T-cell (primary cell): ENCODE measurements around the gene NEURL4. TPM values are rescaled to one million over a fixed set of nuclear protein-coding genes. Genes with fewer than 3 reads are reported as not detected.

Experiments
- ATAC-seq, 4 experiments: fragments of 200-7000 bp in 3 of 4; fragments of 150-1000 bp in 1 of 4; cut with Tn5 transposase; replicated peaks in 1 of 4; 1 replicate in 3 of 4; 2 replicates in 1 of 4; pipeline ENCODE4 v1.10.0; 2021; ENCODE audit warnings: moderate library complexity in 3 of 4, mild to moderate bottlenecking in 2 of 4, moderate number of reproducible peaks in 1 of 4
- CTCF ChIA-PET, 2 donors: fragments of 300-600 bp; sonication (Branson Sonifier 250); formaldehyde crosslinking; loops; one replicate each; lab custom pipeline; 2022; ENCODE audit warnings: antibody characterized with exemption in 2 of 2; lab: Charles Lee
- POLR2A ChIA-PET, 2 donors: fragments of 300-600 bp; sonication (Branson Sonifier 250); formaldehyde crosslinking; loops; one replicate each; lab custom pipeline; 2022; ENCODE audit warnings: antibody characterized with exemption in 2 of 2; lab: Charles Lee
- DNase-seq, 35 experiments: peaks; one replicate each; pipeline versions ENCODE4 v3.0.0 to v3.0.0-alpha.2; 2013 to 2023
- H3K27ac ChIP-seq: one replicate; pipeline ENCODE4 v1.5.1; 2013; ENCODE audit warnings: low read length
- H3K27me3 ChIP-seq, 2 experiments: replicated peaks in 1 of 2; 1 replicate in 1 of 2; 2 replicates in 1 of 2; pipeline versions ENCODE4 v1.6.1 to v1.7.0; 2013; ENCODE audit warnings: low read length in 1 of 2, mixed read lengths in 1 of 2; ENCODE audit not compliant: control insufficient read depth in 2 of 2, insufficient read depth in 2 of 2; ENCODE audit errors: extremely low read depth in 1 of 2
- H3K36me3 ChIP-seq, 2 donors: 1 replicate in 1 of 2; 2 replicates in 1 of 2; pipeline versions ENCODE4 v1.6.1 to v1.7.0; 2013; ENCODE audit warnings: low read length in 1 of 2; ENCODE audit not compliant: control insufficient read depth in 2 of 2, insufficient read depth in 1 of 2; ENCODE audit errors: extremely low read depth in 1 of 2
- H3K4me1 ChIP-seq, 2 experiments: 1 replicate in 1 of 2; 2 replicates in 1 of 2; pipeline versions ENCODE4 v1.6.1 to v1.7.0; 2013; ENCODE audit warnings: low read length in 2 of 2, mixed read lengths in 1 of 2; ENCODE audit not compliant: insufficient read depth in 2 of 2, control insufficient read depth in 1 of 2; ENCODE audit errors: extremely low read depth in 1 of 2
- H3K4me3 ChIP-seq, 2 donors: 1 replicate in 1 of 2; 2 replicates in 1 of 2; pipeline versions ENCODE4 v1.5.1 to v1.7.0; 2013; ENCODE audit warnings: mild to moderate bottlenecking in 2 of 2, low read length in 1 of 2, moderate library complexity in 1 of 2; ENCODE audit not compliant: control insufficient read depth in 1 of 2; ENCODE audit errors: extremely low read depth in 1 of 2
- H3K9me3 ChIP-seq: 2 replicates; pipeline ENCODE4 v1.7.0; 2013
- H3K27ac Mint-ChIP-seq, 2 donors: one replicate each; pipeline ENCODE4 v1.8.0; 2020 to 2021; ENCODE audit warnings: mild to moderate bottlenecking in 2 of 2, mixed read lengths in 2 of 2
- H3K27me3 Mint-ChIP-seq, 2 donors: one replicate each; pipeline ENCODE4 v1.8.0; 2021 to 2022; ENCODE audit warnings: mixed read lengths in 2 of 2
- H3K36me3 Mint-ChIP-seq: one replicate; pipeline ENCODE4 v1.8.0; 2021; ENCODE audit warnings: mixed read lengths
- H3K4me1 Mint-ChIP-seq, 3 donors: one replicate each; pipeline ENCODE4 v1.8.0; 2020 to 2022; ENCODE audit warnings: mixed read lengths in 3 of 3, mild to moderate bottlenecking in 1 of 3
- H3K4me3 Mint-ChIP-seq, 3 donors: one replicate each; pipeline ENCODE4 v1.8.0; 2020 to 2022; ENCODE audit warnings: mild to moderate bottlenecking in 3 of 3, mixed read lengths in 3 of 3, moderate library complexity in 3 of 3
- H3K9me3 Mint-ChIP-seq, 3 donors: one replicate each; pipeline ENCODE4 v1.8.0; 2020 to 2022; ENCODE audit warnings: mixed read lengths in 3 of 3
- WGBS: methylation state at CpG from one replicate; pipeline ENCODE4 v1.1.5; 2013; ENCODE audit warnings: missing lambda C conversion rate; ENCODE audit not compliant: insufficient coverage; 5-methylcytosine and 5-hydroxymethylcytosine counted together
- total RNA-seq, 35 experiments: library from RNA in 6 of 35; stranded (reverse) in 6 of 35; fragments of 120-200 nt in 1 of 35; gene quantifications; one replicate each; pipeline versions ENCODE4 v1.2.1 to v1.2.4 and lab custom pipeline; 2013 to 2026

NEURL4 gene
- total RNA-seq, 5 donors from 2014 or later (not counting 1 experiment from before 2014, with no cell fraction given), result 49.5 to 90.2 (median 80.0) TPM

- ChIA-PET CTCF (interaction anchor here in 1 of 2 donors (1.5 kb wide), 1 partner anchor 16 kb away, joined by 5 read pairs; the partner anchor contains the start of gene ACAP1), POLR2A (interaction anchor here in 1 of 2 donors (0.6 kb wide), 1 partner anchor 143 kb away, joined by 4 read pairs; no protein-coding TSS in a partner anchor)
- 11% methylated on average over 89 of the region's 91 CpGs for WGBS
- H3K36me3 Mint-ChIP-seq, result peaks cover 11% of the 10 kb centered on the region
- peak within 1 kb of the TSS; percentile 65 for H3K27ac ChIP-seq
- peaks cover 32 to 53% (median 39%) of the 10 kb centered on the region in 3 donors for H3K4me1 Mint-ChIP-seq
- H3K36me3 ChIP-seq, result peaks cover 18 to 27% of the 10 kb centered on the region in 2 donors
- peaks cover 0 to 1% of the 10 kb centered on the region in 2 experiments for H3K27me3 ChIP-seq
- peak within 1 kb of the TSS; percentile 49 to 58 for H3K4me3 ChIP-seq
- peak within 1 kb of the TSS; percentile 79 to 86 (median 85) for H3K4me3 Mint-ChIP-seq
- DNase-seq (peak in 34 of 35 experiments; percentile 33 to 82 (median 53)), ATAC-seq (peak; percentile 58 to 63 (median 59))
- no peaks in the 10 kb centered on the region for H3K9me3 Mint-ChIP-seq
- H3K9me3 ChIP-seq, result no peaks in the 10 kb centered on the region
- no peaks in the 10 kb centered on the region for H3K27me3 Mint-ChIP-seq
- peaks cover 7 to 71% of the 10 kb centered on the region in 2 experiments for H3K4me1 ChIP-seq
- peak within 1 kb of the TSS; percentile 74 to 90 for H3K27ac Mint-ChIP-seq
Measured at GRCh38 chr17:7351665-7352502, 22.7 kb upstream of the NEURL4 start, which contains the start of gene KCTD11. KCTD11 (plus strand) TSS chr17:7352162.

- no peaks in the 10 kb centered on the region for H3K9me3 Mint-ChIP-seq
- CTCF ChIA-PET, result interaction anchor here (0.6 to 1.7 kb wide), 3 partner anchors 13 to 43 kb away, joined by 3 to 5 read pairs (median 3); partner anchors contain the start of gene ACAP1 (in 1 of the 2)
- WGBS, result 91% methylated on average over 16 of the region's 19 CpGs
Measured at GRCh38 chr17:7348478-7349242, 19.5 kb upstream of the NEURL4 start.

GRCh38 chr17:7347630-7348477, 18.7 kb upstream of the NEURL4 start:
- 93% methylated on average over 12 of the region's 19 CpGs for WGBS
- CTCF ChIA-PET, result interaction anchor here in 1 of 2 donors (0.6 to 1.7 kb wide), 3 partner anchors 12 to 43 kb away, joined by 3 to 5 read pairs (median 3); partner anchors contain the start of gene ACAP1
- Histone ChIP-seq H3K9me3 (no peaks in the 10 kb centered on the region), H3K27ac (no peak overlapping the region), H3K4me1 (peaks cover 7 to 49% of the 10 kb centered on the region in 2 experiments), H3K27me3 (no peaks in the 10 kb centered on the region), H3K36me3 (peaks cover 37 to 64% of the 10 kb centered on the region in 2 donors), H3K4me3 (no peak overlapping the region)
- Mint-ChIP-seq H3K4me1 (peaks cover 25 to 45% (median 39%) of the 10 kb centered on the region in 3 donors), H3K27ac (peak overlapping the region in 1 of 2 donors; percentile 13), H3K9me3 (no peaks in the 10 kb centered on the region), H3K27me3 (no peaks in the 10 kb centered on the region), H3K36me3 (peaks cover 22% of the 10 kb centered on the region), H3K4me3 (no peak overlapping the region)
- DNase-seq (no peak), ATAC-seq (no peak)
- POLR2A ChIA-PET, result no interaction called here

More at GRCh38 chr17:7348478-7349242, 19.5 kb upstream of the NEURL4 start:
- POLR2A ChIA-PET, result no interaction called here
- Mint-ChIP-seq H3K27ac (peak overlapping the region; percentile 34 to 79), H3K4me1 (peaks cover 28 to 47% (median 42%) of the 10 kb centered on the region in 3 donors), H3K4me3 (no peak overlapping the region), H3K27me3 (no peaks in the 10 kb centered on the region), H3K36me3 (peaks cover 22% of the 10 kb centered on the region)
- H3K27ac ChIP-seq, result no peak overlapping the region
- peaks cover 33 to 56% of the 10 kb centered on the region in 2 donors for H3K36me3 ChIP-seq
- H3K4me1 ChIP-seq, result peaks cover 7 to 54% of the 10 kb centered on the region in 2 experiments
- no peaks in the 10 kb centered on the region for H3K9me3 ChIP-seq
- H3K27me3 ChIP-seq, result no peaks in the 10 kb centered on the region
- ATAC-seq (no peak), DNase-seq (no peak)
- H3K4me3 ChIP-seq, result no peak overlapping the region

GRCh38 chr17:7346761-7347614, 17.9 kb upstream of the NEURL4 start:
- ChIA-PET POLR2A (no interaction called here), CTCF (no interaction called here)
- Mint-ChIP-seq H3K4me1 (peaks cover 18 to 38% (median 35%) of the 10 kb centered on the region in 3 donors), H3K27ac (peak overlapping the region in 1 of 2 donors; percentile 13), H3K36me3 (peaks cover 22% of the 10 kb centered on the region), H3K4me3 (no peak overlapping the region), H3K9me3 (no peaks in the 10 kb centered on the region), H3K27me3 (no peaks in the 10 kb centered on the region)
- Histone ChIP-seq H3K27ac (no peak overlapping the region), H3K4me1 (peaks cover 5 to 44% of the 10 kb centered on the region in 2 experiments), H3K36me3 (peaks cover 37 to 72% of the 10 kb centered on the region in 2 donors), H3K27me3 (no peaks in the 10 kb centered on the region), H3K9me3 (no peaks in the 10 kb centered on the region), H3K4me3 (no peak overlapping the region)
- ATAC-seq (no peak), DNase-seq (no peak)
- 98% methylated on average over 17 of the region's 18 CpGs for WGBS

GRCh38 chr17:7343250-7343649, 14.1 kb upstream of the NEURL4 start:
- no peaks in the 10 kb centered on the region for H3K27me3 Mint-ChIP-seq
- Histone ChIP-seq H3K9me3 (no peaks in the 10 kb centered on the region), H3K4me3 (no peak overlapping the region), H3K27ac (no peak overlapping the region), H3K27me3 (no peaks in the 10 kb centered on the region), H3K4me1 (peaks cover 0 to 51% of the 10 kb centered on the region in 2 experiments), H3K36me3 (peaks cover 32 to 90% of the 10 kb centered on the region in 2 donors)
- no peaks in the 10 kb centered on the region for H3K9me3 Mint-ChIP-seq
- no peak for ATAC-seq
- POLR2A ChIA-PET, result interaction anchor here in 1 of 2 donors (0.8 kb wide), 1 partner anchor 13 kb away, joined by 3 read pairs; no protein-coding TSS in a partner anchor
- CTCF ChIA-PET, result no interaction called here
- peaks cover 27% of the 10 kb centered on the region for H3K36me3 Mint-ChIP-seq
- peaks cover 17 to 37% (median 32%) of the 10 kb centered on the region in 3 donors for H3K4me1 Mint-ChIP-seq
- no peak for DNase-seq
- 95% methylated on average over 15 of the region's 15 CpGs for WGBS
- H3K27ac Mint-ChIP-seq, result peak overlapping the region in 1 of 2 donors; percentile 80
- no peak overlapping the region for H3K4me3 Mint-ChIP-seq
